Breast epithelium (tissue), 3 donors: Measurements from ENCODE around the gene SYT12.

Experiments used
- CTCF ChIP-seq, 3 donors: fragments of 450-650 bp; IDR thresholded peaks; one replicate each; pipeline ENCODE4 v1.5.1; 2016 to 2017; ENCODE audit warnings: antibody characterized with exemption in 3 of 3, mild to moderate bottlenecking in 3 of 3, moderate library complexity in 3 of 3
- POLR2A ChIP-seq: fragments of 450-650 bp; IDR thresholded peaks from one replicate; pipeline ENCODE4 v1.6.1; 2016; ENCODE audit warnings: antibody characterized with exemption, mild to moderate bottlenecking, moderate library complexity

GRCh38 chr11:67025750-67026149, 2.8 kb downstream of the SYT12 start:
- no peak for TF ChIP-seq CTCF (IDR thresholded peaks at IDR 0.05)
- TF ChIP-seq POLR2A = no peak
